GM19452 (cell line): ENCODE results near the gene PTBP3.
"Not testable (repeated sequence)": the region's sequence is repeated elsewhere in the genome, so short reads cannot be mapped to it uniquely, and the experiment has no call there.

ENCODE experiments used
- ATAC-seq: cut with Tn5 transposase; IDR thresholded peaks from one replicate; pipeline ENCODE4 v1.9.1; 2021; ENCODE audit not compliant: unreplicated experiment

PTBP3 gene

DNA sequence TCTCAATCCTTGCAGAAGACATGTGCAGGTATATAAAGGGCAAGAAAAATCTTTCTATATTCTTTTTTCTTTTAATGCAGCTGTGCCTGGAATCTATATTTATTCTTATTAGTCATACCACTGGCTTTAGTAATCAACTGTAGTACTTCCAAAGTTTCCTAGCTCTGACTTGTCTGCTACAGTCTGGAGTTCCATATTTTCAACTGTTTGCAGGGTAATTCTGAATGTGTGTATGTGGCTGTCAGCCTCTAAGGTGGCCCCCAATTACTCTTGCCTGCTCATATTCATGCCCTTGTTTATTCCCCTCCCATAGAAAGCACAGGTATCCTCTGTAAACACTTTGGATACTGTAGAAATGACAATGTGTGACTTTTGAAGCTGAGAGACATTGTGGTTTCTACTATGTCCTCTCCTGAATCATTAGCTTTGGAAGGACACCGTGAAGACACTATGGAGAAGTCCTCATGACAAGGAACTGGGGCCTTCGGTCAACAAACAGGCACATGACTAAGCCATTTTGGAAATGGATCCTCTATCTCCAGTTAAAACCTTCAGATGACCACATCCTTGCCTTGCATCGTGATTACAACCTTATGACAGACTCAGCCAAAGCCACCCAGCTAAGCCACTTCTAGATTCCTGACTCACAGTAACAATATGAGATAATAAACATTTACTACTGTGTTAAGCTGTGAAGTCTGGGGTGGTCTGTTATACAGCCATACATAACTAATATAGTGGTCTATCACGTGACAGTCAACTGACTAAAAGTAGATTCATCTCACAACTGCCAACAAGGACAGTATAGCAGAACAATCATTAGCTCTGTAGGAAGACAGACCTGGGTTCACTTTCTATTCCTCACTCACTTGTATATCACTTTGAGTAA lies 108.8 kb downstream of the PTBP3 start:
- ATAC-seq, result peak; percentile 80

DNA sequence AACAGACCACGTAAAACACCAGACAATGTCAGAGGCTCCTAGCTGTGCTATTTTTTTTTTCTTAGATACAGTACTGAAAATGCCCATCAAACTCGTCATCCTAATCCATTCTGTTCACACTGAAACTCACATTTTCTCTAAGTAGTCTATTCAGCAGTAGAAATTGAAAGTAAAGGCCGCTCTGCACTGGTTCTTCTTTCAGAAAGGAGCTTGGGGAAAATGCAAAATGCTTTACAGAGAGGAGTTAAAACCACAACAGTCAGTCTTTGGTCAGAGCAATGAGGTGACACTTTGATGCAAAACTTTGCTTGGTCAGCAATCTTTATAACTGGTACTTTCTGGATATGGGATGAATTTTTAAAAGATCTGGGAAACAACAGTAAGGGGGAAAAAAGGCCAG lies 114.5 kb downstream of the PTBP3 start:
- ATAC-seq, result peak; percentile 96

DNA sequence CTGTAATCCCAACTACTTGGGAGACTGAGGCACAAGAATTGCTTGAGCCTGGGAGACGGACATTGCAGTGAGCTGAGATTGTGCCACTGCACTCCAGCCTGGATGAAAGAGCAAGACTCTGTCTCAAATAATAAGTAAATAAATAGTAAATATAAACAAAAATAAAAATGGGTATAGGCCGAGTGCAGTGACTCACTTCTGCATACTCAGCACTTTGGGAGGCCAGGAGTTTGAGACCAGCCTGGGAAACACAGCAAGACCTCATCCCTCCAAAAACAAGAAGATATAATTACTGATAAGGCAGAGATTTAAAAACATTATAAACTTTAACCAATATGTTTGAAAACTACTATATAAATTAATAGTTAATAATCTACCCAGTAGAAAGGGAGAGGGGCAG lies 120.5 kb downstream of the PTBP3 start:
- ATAC-seq, result no peak

DNA sequence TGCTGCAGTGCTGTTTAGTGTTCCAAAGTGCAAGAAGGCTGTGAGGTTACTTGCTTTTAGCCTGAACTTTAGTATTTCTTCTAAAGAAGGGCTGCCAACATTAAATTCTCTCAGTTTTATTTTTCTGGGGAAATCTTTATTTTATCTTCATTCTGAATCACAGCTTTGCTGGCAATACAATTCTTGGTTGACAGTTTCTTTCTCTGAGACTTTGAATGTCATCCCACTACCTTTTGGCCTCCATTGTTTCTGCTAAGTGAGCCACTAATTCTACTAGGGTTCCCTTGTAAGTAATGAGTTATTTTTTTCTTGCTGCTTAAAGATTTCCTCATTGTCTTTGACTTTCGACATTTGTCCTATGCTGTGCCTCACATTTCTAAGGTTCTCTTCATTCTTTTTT lies 126.0 kb downstream of the PTBP3 start:
- no peak for ATAC-seq

DNA sequence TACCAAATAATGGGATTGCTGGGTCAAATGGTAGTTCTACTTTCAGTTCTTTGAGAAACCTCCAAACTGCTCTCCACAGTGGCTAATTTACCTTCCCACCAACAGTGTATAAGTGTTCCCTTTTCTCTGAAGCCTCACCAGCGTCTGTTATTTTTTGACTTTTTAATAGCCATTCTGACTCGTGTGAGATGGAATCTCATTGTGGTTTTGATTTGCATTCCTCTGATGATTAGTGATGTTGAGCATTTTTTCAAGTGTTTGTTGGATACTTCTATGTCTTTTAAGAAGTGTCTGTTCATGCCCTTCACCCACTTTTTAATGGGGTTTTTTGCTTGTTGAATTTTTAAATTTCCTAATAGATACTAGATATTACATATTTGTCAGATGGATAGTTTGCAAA lies 129.9 kb downstream of the PTBP3 start:
- no peak for ATAC-seq

DNA sequence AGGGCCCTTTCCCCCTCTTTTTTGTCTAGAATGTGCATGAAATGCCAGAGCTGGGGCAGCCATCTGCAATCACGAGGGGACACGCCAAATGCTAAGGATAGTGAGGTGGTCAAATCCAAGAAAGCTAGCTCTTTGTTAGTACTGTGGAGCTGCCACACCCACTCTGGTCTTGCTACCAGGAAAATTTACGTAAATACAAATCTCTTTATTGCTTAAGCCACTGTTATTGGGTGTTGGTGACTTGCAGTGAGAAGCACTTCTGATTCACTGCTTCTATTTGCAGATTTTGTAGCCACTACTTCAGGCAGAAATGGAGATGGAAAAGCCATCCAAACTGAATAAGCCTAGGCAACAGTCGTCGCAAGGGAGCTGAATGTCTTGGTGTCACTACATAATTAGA lies 132.7 kb downstream of the PTBP3 start:
- ATAC-seq, result no peak

DNA sequence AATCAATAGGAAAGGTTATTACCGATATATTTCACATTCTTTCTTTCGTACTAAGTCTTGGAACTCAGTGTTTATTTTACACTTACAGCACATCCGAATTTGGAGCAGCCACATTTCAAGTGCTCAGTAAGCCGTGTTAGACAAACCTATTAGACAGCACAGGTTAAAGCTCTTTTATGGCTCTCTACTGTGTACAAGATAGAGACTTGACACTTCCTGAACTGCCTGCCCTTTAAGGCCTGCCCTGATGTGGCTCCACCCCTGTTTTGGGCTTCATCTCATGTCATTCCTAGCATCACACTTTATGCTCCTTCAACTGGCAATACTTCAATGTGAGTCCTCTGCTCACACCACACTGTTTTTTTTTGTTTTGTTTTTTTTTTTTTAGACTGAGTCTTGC lies 134.8 kb downstream of the PTBP3 start:
- no peak for ATAC-seq

DNA sequence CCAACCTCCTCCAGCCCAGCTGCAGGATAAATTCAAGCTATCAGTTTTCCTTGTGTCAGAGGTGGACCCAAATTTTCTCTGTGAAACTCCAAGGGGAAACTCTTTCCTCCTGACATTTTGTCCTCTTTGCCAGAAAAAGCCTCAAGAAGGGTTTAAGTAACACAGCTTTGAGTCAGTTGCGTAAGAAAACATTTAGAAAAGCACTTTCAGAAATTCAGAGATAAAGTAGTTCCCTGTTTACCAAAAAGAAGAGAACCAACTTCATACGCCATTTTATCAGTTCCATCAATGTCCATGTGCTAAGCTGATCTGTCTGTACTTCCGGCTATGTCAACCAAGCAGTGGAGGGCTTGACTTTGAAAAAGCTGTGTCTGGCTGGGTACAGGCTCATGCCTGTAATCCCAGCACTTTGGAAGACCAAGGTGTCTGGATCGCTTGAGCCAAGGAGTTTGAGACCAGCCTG lies 138.4 kb downstream of the PTBP3 start:
- ATAC-seq, result no peak

DNA sequence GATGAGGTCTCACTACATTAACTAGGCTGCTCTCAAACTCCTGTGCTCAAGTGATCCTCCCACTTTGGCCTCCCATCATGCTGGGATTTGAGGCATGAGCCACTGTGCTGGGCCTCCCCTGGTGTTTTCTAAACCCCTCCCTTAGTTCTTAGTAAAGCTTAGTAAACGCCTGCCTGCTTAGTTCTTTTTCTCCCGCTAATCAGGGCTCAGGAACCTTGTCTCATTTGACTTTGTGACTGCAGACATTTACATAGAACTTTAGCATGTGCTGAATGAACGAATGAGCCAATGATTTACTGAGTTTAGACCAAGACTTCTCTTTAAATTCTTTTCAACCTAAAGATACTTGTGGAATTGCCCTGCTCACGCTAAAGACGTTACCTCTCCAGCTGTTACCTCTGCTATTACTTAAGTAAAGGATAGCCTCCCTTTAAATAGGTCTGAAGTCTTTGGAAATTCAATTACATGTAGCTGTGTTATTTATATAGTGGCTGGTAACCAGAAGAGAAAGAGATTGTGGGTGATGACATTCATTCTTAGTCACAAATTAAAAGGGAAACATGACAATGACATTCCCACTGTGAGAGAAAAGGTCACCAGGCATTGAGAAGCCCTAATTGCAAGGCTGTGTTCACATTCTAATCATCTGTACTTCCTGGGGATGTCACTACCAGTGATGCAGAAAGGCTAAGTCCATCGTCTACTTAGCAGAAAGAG lies 139.7 kb downstream of the PTBP3 start:
- ATAC-seq, result no peak

DNA sequence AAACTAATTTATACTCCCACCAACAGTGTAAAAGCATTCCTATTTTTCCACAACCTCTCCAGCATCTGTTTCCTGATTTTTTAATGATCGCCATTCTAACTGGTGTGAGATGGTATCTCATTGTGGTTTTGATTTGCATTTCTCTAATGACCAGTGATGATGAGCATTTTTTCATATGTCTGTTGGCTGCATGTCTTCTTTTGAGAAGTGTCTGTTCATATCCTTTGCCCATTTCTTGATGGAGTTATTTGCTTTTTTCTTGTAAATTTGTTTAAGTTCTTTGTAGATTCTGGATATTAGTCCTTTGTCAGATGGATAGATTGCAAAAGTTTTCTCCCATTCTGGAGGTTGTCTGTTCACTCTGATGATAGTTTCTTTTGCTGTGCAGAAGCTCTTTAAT lies 143.1 kb downstream of the PTBP3 start:
- not testable (repeated sequence) for ATAC-seq

DNA sequence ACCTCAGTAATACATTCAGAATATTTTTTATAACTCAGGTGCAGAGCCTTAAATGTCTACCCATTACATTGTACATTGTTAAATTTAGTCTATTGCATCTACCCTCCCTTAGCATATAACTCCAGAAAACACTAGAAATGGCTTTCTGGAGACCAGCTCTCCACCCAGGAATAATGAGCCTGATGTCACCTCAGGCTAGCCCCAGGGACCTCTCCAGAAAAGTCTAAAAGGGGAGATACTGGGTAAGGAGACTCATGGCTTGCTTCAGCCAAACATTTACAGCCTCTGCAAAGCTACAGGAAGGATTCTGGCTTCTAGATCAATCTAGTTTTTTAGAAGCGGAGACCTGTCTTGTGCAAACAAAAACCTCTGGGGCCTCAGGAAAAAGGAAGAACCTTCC lies 144.5 kb downstream of the PTBP3 start:
- ATAC-seq, result no peak

DNA sequence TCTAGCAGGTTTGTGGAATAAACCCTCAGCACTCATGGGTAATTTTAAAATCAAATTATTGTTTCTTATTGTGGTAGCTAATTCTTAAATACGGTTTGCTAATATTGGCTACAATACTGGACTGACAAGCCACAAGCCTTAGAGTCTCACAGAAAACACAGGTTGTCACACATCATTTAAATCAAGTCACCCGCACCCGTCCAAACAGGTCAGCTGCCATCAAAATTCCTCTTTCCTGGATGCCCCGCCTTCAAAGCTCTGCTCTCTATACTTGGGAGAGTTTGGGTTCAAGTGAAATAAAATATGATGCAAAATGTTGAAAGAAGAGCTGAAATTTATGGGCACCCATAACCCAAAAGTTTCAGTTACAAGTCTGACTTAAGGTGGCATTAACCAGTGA lies 146.0 kb downstream of the PTBP3 start:
- ATAC-seq, result no peak

DNA sequence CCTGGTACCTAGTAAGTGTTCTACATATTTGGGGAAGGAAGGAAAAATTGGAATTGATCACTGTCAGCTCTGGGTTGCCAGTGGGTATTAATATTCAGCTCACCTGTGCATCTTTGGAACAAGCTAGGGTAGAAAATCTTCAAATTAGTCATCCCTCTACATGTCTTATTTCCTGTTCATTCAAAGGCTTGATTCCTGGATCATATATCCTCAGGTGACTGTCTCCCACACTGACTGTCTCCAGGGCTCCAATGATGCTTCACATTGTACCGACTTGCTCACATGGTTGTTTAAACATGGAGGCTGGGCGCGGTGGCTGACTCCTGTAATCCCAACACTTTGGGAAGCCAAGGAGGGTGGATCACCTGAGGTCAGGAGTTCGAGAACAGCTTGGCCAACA lies 146.7 kb downstream of the PTBP3 start:
- ATAC-seq, result no peak

DNA sequence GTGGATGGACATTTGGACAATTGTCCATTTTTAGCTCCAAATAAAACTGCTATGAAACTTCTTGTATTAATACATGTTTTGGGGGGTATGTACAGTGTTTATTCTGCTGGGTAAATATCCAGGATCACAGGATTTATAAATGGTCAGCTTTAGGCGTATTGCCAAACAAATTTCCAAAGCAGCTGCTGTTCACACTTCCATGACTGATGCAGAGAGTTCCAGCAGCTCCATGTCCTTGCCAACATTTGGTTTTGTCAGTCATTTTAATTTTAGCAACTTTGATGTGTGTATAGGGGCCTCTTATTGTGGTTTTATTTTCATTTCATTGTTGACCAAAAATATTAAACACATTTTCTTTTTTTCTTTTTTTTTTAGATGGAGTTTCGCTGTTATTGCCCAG lies 148.5 kb downstream of the PTBP3 start:
- ATAC-seq, result no peak

DNA sequence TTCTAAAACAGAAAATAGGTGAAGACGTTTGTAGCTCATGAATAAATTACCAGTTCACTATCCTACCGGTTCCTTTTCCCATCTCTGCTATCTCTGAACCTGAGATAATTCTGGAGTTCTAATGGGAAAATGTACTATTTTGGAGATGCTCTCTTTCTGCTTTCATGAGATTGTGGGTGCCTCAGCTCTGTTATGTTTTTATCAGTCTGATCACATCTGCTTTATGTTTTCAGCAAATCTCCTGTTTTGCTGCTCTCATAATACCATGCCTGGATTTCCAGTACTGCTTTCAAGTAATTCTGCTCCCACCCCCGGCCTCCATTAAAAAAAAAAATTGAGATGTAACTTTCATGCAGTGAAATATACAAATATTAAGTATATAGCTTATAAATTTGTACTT lies 149.2 kb downstream of the PTBP3 start:
- ATAC-seq, result no peak

DNA sequence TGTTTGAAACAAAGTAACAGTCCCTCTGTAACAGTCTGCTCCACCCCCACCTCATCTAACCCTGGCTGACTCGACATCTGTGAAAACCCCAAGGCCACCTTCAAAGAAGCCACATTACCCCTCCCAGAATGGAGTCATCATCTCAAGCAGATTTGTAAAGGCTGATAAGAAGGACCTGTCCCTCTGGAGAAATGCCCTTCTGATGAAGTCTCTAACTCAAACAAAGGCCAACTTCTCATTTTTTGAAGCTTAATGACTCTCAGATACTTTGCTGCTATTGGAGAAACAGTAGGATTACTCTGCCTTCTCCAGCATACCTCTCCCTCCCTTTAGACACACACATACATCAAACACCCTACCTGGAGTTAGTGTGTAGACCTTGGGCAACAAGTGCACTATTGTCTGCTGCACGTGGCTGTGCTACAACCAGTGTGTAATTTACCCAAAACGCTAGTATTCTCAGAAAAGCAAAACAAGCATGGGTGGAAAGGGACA lies 153.0 kb downstream of the PTBP3 start:
- no peak for ATAC-seq

DNA sequence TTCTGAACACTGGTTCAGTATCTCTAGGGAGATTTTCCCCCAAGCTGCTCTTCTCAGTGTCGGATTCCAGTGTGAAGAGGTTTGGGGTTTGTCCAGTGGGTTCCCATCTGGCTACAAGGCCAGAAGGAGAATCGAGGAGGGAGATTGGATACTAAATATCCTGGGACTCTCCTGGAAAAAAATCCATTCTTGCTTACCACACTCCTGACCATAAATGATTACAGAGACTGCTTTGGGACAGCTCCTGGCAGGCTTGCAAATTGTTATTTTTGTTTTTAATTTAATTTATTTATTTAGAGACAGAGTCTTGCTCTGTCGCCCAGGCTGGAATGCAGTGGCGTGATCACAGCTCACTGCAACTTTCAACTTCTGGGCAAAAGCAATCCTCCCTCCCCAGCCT lies 153.6 kb downstream of the PTBP3 start:
- no peak for ATAC-seq

DNA sequence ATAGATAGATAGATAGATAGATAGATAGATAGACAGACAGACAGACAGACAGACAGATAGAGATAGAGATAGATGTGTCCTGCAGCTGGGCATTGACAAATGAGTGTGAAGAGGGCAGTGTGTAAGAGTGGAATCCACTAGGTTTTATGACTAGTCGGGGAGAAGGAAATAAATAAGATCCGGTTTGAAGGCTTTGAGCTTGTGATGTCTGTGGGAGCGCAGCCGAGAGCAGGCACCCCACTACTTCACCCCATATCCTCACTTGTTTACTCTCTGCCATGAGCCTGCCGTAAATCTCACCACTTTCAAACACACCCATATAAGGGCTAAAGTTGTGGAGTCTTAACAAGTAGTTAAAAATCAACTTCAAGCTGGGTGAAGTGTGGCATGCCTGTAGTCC lies 156.9 kb downstream of the PTBP3 start:
- no peak for ATAC-seq

DNA sequence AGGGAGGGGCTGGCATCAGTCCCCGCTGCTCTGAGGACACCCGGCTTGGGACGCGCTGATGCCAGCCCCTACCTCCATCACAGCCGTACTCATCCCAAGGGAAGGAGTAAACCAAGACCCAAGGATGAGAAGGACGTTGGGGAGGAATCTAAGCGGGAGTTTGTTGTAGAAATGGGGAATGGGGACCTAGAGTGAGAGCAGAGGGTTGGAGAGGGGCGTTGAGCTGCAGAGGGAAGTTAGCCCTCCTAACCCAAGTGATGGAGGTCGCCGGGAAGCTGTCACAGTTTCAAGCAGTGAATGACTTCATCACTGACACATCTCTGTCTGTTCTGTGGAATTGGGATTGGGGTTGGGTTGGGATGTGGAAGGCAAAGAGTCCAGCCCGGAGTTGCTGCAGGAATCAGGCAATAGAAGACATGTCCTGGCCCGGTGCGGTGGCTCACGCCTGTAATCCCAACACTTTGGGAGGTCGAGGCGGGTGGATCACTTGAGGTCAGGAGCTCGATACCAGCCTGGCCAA lies 157.6 kb downstream of the PTBP3 start:
- ATAC-seq, result no peak

DNA sequence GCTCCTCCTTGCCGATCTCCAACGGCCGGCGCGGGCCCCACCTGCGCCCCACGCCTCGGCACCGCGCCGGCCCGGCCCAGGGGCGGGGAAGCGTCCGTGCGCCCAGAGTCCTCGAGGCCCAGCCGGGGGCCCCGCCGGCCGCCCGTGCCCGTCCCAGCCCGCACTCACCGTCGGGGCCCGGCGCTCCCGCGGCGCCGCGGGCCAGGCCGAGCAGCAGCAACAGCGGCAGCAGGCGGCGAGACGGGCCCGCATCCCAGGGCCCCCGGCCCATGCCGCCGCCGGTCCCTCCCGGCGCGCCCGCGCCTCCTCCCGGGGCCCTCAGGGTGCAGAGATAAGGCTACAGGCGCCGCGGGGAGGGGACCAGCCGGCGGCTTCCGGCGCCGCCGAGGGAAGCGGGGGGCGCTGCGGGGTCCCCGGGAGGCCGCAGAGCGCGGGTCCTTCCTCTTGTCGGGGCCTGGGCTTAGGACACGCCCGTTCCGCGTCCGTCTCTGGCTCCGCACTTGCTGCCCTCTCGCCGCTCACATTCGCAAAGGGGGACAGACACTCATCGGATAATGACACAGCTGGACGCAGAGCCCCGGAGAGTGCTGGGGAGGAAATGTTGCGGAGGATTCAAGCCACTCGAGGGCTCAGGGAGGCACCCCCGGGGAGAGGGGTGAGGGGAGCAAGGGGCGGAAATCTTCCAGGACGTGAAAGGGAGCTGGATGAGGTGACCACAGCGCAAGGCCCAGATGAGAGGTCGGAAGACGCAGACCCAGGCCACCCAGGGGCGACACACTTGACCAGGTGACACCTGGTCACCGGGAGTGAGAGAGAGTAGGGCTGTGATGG lies 158.2 kb downstream of the PTBP3 start, which contains the start of gene SUSD1:
Gene SUSD1, minus strand, starts transcription at position 333 of the 831 bp plus-strand sequence. Its CDS starts 62 bp downstream, at position 271.
- ATAC-seq, result peak; percentile 49
